LHCN-M2 (cell line): Measurements from ENCODE around the gene TEX261. TPM values are rescaled to one million over a fixed set of nuclear protein-coding genes. Genes with fewer than 3 reads are reported as not detected.
"Not testable (repeated sequence)": the region's sequence is repeated elsewhere in the genome, so short reads cannot be mapped to it uniquely, and the experiment has no call there.

Source experiments
- DNase-seq: peaks from one replicate; pipeline ENCODE4 v3.0.0-alpha.2; 2012; ENCODE audit warnings: low read depth
- total RNA-seq: library from RNA; depleted of rRNA; stranded (reverse); fragments of >200 nt; gene quantifications from 2 replicates; pipeline ENCODE4 v1.2.3, GENCODE V29; 2014

Gene TEX261
- total RNA-seq, 1 experiment from 2014 or later: 76.6 TPM

- peak; percentile 37 for DNase-seq
These were observed 6.3 kb upstream of the TEX261 start for GRCh38 chr2:71000780-71001591.

DNA sequence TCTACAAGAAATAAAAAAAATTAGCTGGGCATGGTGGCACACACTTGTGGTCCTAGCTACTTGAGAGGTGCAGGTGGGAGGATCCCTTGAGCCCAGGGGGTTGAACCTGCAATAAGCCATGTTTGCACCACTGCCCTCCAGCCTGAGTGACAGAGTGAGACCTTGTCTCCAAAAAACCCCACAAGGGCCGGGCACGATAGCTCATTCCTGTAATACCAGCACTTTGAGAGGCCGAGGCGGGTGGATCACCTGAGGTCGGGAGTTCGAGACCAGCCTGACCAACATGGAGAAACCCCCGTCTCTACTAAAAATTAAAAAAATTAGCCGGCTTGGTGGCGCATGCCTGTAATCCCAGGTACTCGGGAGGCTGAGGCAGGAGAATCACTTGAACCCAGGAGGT, 5.3 kb upstream of the TEX261 start:
- not testable (repeated sequence) for DNase-seq

GRCh38 chr2:70999362-70999761, 4.7 kb upstream of the TEX261 start:
- no peak for DNase-seq

DNA sequence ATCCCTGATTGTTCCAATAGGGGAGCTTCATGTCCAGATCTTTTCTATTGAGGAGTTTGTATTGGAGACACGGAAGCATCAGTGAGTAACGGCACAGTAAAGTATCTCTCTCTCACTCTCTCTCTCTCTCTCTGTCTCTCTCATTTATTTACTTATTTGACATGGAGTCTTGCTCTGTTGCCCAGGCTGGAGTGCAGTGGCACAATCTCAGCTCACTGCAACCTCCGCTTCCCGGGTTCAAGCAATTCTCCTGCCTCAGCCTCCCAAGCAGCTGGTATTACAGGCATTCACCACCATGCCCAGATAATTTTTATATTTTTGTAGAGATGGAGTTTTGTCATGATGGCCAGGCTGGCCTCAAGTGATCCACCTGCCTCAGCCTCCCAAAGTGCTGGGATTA, 4.2 kb upstream of the TEX261 start:
- not testable (repeated sequence) for DNase-seq

- DNase-seq: peak; percentile 23
These were observed 705 bp upstream of the TEX261 start for GRCh38 chr2:70995426-70995729.

- no peak for DNase-seq
These were observed 519 bp downstream of the TEX261 start for GRCh38 chr2:70994009-70994698.

GRCh38 chr2:70992945-70993853, 1.5 kb downstream of the TEX261 start:
- DNase-seq: no peak

DNA sequence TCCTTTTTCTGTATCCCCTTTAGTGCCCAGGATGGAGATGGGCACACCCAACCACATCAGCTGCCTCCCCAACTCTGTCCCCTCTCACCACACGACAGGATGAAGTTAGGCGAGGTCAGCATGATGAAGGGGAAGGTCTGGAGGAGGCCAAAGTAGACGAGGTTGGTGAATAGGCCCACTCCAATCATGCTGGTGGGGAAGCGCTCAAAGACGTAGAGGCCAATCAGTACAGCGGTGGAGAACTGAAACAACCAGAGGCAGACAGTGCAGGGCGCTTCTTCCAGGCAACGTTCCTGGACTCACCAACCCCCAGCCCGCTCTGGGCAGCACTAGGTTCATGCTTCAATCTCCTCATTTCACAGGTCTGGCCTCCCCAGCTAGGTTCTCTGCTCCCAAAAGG, 2.9 kb downstream of the TEX261 start:
- no peak for DNase-seq

GRCh38 chr2:70991142-70991541, 3.5 kb downstream of the TEX261 start:
- no peak for DNase-seq

DNA sequence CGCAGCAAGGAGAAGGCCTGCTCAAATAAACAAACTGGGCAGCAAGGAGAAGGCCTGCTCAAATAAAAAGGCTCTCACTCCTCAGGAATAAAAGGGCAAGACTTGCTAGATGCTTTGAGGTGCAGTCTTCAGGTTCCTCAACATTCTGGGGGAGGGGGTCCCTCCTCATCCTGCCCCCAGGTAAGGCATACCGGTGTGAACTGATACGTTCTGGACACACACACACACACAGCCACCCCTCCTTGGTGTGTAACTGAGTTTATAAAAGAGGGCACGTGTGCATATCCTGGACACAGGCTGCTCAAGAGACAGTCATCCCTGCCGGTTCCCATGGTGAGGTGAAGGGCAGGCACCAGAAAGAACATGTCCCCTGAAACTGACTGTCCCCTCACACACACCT, 4.5 kb downstream of the TEX261 start:
- no peak for DNase-seq

- no peak for DNase-seq
These were observed 5.7 kb downstream of the TEX261 start for GRCh38 chr2:70988726-70989648.

DNA sequence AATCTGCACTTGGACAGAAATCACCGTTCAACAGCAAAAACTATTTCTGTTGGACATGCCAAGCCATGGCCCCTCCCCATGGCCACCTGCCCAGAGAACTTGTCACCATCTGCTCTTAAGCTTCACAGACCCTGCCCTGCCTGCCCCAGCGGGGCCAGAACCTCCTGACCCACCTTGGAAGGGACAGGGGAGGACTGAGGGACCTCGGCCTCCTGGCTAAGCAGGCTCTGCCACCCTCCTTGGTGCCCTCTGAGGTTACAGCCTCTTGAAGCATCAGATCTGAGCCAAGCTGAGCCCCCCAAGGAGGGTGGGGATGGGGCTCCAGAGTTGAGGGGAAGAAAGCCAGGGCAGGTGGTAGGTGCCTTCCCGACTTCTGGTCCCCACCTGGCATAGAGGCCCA, 6.5 kb downstream of the TEX261 start:
- DNase-seq: no peak

GRCh38 chr2:70987386-70987785, 7.3 kb downstream of the TEX261 start:
- DNase-seq: no peak

DNA sequence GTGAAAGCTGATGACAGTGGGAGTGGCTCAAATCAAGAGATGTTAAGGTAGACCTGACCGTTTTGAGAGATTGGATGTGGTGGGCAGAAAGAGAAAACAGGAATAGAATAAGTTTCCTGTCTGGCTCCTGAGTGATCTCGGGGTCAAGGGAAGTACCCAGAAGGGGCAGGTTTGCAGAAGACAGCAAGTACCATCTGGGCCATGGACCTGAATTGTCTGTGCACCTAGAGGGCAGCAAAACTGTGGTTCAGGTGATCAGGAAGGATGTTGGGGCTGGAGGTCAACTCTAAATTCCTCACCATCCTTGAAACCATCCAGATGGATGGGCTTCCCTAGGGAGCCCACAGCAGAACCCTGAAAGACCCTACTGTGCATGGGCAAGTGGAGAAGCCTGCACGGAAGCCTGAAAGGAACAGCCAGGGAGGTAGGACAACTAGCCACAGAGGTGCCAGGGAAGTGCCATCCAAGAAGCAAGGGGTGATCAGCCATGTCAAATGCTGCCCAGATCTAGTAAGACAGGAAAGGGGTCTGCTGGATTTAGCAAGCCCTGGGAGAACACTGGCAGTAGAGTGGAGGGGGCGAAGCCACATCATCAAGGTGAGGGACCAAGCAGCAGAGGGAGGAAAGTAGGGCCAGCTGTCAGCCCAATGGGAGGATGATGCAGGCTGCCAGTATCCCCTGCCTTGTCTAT, 8.0 kb downstream of the TEX261 start:
- no peak for DNase-seq

DNA sequence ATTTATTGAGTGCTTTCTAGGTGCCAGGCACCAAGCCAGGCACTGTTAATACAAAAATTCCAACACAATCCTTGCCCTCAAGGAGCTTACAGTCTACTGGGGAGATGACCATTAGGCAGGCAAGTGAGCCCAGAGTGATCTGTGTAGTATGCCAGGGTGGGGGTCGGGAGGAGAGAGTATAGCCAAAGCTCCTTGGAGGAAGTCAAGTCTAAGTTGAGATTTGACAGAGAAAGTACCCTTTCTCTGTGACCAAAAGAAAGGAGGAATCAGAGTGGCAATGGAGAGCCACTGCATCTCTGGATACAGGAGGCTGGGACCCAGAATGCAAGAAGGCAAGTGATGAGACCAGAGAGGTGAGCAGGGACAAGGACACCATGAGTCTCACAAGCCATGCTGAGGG, 8.7 kb downstream of the TEX261 start:
- no peak for DNase-seq

DNA sequence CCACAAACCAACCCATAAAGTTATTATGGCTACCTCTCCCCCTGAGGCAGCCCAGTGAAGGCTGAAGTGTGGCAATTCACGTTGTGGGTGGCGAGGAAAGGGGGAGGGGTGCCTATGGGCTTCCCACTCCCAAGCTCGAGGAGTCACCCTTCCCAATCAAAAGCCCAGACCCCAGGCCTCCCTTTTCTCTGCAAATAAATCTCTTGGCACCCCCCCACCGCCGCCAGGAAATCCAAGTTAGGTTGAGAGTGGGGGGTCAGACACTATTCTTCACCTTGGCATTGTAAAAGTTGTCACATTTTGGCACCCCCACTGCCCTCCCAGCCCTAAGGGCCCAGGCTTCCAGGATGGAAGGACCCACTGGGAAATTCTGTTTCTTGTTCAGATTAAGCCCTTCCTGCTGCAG, 9.4 kb downstream of the TEX261 start:
- no peak for DNase-seq

DNA sequence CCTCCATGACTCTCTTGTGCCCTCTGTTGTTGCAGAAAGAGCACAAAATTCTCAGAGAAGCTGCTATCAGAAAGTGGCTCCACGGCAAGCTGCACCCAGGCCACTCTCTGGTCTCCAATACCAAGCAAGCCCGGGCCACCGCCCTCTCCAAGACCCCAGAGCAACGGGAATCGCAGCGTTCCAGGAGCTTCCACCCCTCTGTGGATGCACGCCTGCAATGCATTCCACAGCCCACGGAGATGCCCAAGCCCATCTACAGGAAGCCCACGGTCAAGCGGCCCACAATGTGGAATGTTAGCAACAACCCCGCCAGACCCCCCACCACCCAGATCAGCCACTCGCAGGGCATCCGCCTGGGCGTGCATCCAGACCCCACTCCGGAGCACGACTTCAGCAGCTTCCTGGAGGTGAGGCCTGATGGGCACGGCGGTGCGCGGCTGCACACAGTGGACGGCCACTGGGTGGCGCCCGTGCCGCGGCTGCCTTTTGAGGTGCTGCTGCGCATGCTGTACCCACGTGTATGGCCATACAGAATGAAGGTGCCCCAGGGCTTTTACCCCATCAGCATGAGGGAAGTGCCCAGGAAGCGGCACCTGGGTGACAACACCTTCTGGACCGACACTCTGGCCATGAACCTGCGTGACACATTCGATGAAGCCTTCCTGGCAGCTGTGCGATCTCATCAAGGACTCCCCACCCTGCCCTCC, 9.9 kb downstream of the TEX261 start:
- no peak for DNase-seq

DNA sequence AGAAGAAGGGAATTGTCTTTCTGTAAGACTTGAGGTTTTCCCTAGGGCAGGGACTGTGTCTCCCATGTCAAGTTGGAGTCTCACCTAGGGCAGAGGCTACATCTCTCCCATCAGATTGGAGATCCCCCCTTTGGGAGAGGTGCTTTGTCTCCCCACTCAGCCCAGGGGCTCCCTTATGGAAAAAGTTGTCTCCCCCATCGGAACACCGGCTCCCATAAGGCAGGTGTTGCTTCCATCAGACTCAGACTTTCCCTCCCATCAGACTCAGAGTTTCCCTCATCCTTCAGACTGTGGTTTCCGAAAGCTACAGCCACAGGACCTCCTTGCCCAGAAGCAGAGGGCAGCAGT, 10.5 kb downstream of the TEX261 start:
- no peak for DNase-seq

DNA sequence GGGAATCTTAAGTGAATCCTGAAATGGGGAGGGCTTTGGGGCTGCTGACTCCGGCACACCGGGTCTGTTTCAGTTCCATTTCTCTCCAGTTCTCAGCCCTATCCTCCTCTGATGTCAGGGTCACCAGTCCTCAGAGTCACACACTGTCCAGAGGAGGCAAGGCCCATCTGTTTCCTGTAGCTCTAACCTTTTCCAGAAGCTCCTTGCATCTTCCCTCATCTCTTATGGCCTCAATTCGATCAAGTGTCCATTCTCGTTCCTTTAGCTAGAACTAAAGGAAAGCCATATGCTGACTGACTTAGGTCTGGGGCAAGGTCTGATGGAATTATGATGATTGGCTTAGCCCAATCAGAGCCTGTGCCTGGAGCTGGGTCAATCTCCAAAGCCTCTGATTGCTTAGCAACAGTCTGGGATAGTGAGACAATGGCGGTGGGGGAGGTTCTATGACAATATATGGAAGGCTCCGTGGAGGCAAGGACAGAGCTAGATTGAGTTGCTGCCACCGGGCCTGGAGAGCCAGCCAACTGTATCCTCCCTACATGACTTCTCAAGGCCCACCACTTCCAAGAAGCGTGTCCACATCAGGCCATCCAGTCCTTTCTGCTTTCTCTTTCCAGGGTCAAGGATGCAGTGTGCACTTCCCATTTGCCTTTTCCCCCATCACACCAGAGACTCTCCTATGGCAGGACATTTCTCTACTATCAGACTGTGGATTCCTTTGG, 11.0 kb downstream of the TEX261 start:
- DNase-seq: no peak
